ENCODE measurements around the gene MYRIP. TPM values are rescaled to one million over a fixed set of nuclear protein-coding genes. Genes with fewer than 3 reads are reported as not detected.

MYRIP gene
- polyA plus RNA-seq, 6 donors from 2014 or later, result not detected

DNA sequence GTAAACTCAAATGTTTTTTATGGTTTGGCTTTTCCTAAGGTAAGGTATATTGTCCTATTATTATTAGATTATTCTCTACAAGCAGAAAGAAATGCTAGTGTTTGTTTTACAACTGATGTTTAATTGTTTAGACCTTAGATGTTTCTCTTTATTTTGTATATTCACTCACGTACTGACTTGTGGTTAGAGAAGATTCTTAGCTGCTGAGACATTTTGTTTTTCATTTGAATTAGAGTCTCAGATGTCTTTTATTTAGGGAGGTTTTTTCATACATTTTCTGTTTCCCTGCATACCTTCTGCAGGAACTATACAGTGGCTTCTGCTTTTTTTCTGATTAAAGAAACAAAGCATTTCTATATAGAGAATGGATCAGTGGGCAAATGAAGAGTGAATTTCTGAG is 110.9 kb downstream of the MYRIP start:
- ATAC-seq (ENCODE audit: low read depth in 2 of 2) (no peak), DNase-seq (no peak)
- Mint-ChIP-seq H3K4me1 (no peaks in the 10 kb centered on the region), H3K9me3 (peaks cover 0 to 12% (median 5%) of the 10 kb centered on the region in 7 donors), H3K36me3 (no peaks in the 10 kb centered on the region), H3K27ac (no peak overlapping the region), H3K27me3 (peaks cover 0 to 5% (median 0%) of the 10 kb centered on the region in 3 donors), H3K4me3 (no peak overlapping the region)

DNA sequence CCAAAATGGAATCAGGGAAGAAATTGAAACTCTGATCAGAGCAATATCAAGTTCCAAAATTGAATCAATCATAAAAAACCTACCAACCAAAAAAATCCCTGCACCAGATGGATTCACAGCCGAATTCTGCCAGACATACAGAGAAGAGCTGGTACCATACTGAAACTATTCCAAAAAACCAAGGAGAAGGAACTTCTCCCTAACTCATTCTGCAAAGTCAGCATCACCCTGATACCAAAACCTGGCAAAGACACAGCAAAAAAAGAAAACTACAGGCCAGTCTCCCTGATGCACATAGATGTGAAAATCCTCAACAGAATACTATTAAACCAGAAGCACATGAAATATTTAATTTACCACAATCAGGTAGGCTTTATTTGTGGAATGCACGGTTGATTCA is 118.1 kb downstream of the MYRIP start:
- Mint-ChIP-seq H3K36me3 (no peaks in the 10 kb centered on the region), H3K27me3 (peaks cover 0 to 2% (median 0%) of the 10 kb centered on the region in 3 donors), H3K9me3 (peaks cover 5 to 15% (median 8%) of the 10 kb centered on the region in 7 donors), H3K4me1 (no peaks in the 10 kb centered on the region), H3K4me3 (no peak overlapping the region), H3K27ac (no peak overlapping the region)
- DNase-seq, result no peak
- ATAC-seq (ENCODE audit: low read depth in 2 of 2), result no peak

DNA sequence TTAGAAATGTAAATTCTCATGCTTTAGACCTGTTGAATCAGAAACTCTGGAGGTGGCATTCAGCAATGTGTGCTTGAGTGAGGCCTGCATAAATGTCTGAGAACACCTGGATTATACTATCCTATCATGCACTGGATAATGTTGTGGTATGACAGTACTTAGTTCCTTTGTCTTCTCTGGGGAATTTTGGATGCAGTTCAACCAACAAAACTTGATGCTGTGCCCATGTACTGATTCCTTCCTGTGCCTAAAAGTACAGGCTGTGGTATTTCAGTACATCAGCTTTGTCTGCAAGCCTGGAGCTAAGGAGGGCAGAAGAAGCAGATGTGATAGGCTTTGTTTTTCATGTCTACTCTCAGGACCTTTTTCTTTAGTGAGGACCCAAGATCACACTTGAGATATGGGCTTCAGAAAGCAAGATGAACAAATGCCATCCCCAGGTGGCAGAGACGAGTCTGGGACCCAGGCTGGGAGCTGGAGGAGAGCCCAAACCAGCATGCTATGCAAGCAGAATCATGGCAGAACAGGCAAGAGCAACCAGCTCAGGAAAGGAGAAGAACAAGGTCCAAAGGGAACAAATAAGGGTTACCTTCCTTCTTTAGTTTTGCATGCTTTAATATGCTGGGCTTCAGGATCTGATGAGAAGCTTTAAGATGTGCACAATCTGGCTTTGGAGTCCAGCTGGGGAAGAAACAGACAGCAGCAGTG is 124.7 kb downstream of the MYRIP start:
- ATAC-seq (ENCODE audit: low read depth in 2 of 2), result no peak
- Mint-ChIP-seq H3K4me3 (no peak overlapping the region), H3K4me1 (no peaks in the 10 kb centered on the region), H3K9me3 (peaks cover 0 to 4% (median 0%) of the 10 kb centered on the region in 7 donors), H3K36me3 (no peaks in the 10 kb centered on the region), H3K27ac (peak overlapping the region in 1 of 6 donors; percentile 46), H3K27me3 (peaks cover 0 to 5% (median 4%) of the 10 kb centered on the region in 3 donors)
- no peak for DNase-seq

DNA sequence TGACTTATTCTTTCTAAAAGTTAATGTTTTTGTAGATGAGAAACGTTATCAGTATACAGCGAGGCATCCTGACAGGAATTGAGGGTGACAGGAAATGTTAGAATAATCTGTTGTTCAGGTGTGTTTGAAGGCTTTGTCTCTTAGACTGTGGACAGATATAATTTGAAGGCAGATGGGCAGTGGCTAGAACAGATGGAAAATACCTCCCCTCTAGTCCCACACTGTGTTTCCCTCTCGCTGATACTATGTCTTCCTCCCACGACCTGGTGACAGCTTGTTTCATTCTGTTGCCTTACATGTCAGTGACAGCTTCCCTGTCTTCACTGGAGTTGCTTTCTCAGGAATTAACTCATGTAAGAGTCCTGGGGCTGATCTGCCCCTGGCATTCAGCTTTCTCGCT is 125.3 kb downstream of the MYRIP start:
- Mint-ChIP-seq H3K27me3 (peaks cover 0 to 5% (median 4%) of the 10 kb centered on the region in 3 donors), H3K9me3 (peaks cover 0 to 4% (median 0%) of the 10 kb centered on the region in 7 donors)

DNA sequence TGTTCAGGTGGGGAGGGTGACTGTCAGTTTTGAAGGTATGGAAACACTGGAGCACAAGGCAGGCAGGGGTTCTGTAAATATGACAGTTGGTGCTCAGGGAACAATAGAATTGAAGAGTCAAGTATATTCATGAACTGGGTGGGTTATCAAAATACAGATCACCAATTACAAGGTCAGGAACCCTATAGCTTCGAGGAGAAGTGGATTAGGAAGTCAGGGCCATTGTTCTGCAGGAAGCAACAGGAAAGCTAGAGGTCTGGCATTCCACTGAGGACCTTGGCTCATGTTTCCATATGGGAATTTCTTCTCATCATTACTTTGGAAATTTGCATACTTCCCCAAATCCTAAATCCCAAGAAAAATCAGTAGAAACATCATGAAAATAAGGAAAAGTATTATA is 125.9 kb downstream of the MYRIP start:
- Mint-ChIP-seq H3K4me1 (no peaks in the 10 kb centered on the region), H3K27ac (no peak overlapping the region), H3K36me3 (no peaks in the 10 kb centered on the region), H3K9me3 (peaks cover 0 to 4% (median 0%) of the 10 kb centered on the region in 7 donors), H3K27me3 (peaks cover 0 to 5% (median 4%) of the 10 kb centered on the region in 3 donors), H3K4me3 (no peak overlapping the region)
- DNase-seq (no peak), ATAC-seq (ENCODE audit: low read depth in 2 of 2) (no peak)

More for the DNA sequence above, 125.3 kb downstream of the MYRIP start:
- no peaks in the 10 kb centered on the region for H3K36me3 Mint-ChIP-seq
- H3K27ac Mint-ChIP-seq, result no peak overlapping the region
- DNase-seq (no peak), ATAC-seq (ENCODE audit: low read depth in 2 of 2) (no peak)
- H3K4me3 Mint-ChIP-seq, result no peak overlapping the region
- H3K4me1 Mint-ChIP-seq, result no peaks in the 10 kb centered on the region

DNA sequence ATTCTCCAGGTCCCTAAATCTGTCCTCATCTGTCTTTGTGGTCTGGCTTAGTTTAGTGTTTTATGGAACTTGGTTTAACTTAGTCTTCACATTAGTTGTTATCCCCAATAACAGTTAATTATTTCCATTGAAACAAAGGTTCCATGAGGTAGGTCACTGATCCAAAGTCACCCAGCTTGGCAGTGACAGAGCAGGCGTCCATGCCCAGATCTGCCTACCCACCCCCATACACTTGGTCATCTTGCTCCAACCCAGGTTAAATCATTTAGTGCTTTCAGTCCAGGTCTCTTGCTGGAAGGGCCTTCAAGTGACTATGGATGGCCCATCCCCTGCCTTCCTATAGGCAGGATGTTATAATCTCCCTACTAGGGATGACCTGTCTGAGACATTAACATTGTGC is 127.4 kb downstream of the MYRIP start:
- no peaks in the 10 kb centered on the region for H3K4me1 Mint-ChIP-seq
- DNase-seq (no peak), ATAC-seq (ENCODE audit: low read depth in 2 of 2) (no peak)
- H3K27ac Mint-ChIP-seq, result no peak overlapping the region
- H3K4me3 Mint-ChIP-seq, result no peak overlapping the region
- H3K36me3 Mint-ChIP-seq, result no peaks in the 10 kb centered on the region
- H3K27me3 Mint-ChIP-seq, result peaks cover 0 to 5% (median 4%) of the 10 kb centered on the region in 3 donors
- peaks cover 0 to 4% (median 0%) of the 10 kb centered on the region in 7 donors for H3K9me3 Mint-ChIP-seq

DNA sequence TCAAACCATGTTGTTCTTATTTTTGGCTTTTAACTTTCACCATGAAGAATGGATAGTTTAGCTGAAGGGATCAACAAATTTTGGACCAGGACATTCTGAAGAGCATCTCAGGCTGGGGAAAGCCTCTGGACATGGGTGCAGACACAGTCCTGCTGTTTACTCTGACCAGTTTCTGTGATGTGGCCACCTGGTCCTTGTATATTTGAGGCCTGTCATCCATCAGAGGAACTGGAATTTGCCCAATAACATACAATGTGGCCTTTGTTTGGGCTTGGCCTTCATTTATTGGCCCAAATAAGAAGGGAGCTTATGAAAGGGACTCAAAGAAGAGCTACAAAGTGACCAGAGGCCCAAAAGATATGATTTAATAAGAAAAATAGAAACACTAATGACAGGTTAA is 127.9 kb downstream of the MYRIP start:
- Mint-ChIP-seq H3K4me1 (no peaks in the 10 kb centered on the region), H3K27me3 (peaks cover 0 to 5% (median 3%) of the 10 kb centered on the region in 3 donors), H3K36me3 (no peaks in the 10 kb centered on the region), H3K9me3 (peaks cover 0 to 3% (median 0%) of the 10 kb centered on the region in 7 donors), H3K27ac (no peak overlapping the region), H3K4me3 (no peak overlapping the region)
- ATAC-seq (ENCODE audit: low read depth in 2 of 2), result no peak
- no peak for DNase-seq

DNA sequence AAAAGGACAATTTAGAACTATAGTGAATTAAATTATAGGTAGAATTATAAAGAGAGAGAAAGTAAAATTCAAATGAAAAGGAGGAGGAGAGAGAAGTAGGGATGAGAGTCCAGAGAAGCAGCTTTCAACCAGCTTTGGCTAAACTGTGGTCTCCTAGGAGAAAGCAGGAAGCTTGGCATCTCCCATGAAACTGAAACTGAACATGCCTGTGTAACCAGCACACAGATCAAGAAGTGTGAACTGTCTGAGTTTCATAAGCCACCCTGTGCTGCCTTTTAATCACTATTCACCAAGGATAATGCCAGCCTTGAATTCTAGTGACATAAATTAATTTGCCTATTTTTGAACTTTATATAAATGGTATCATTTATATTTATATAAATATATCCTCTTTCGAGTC is 128.5 kb downstream of the MYRIP start:
- DNase-seq, result no peak
- H3K27ac Mint-ChIP-seq, result no peak overlapping the region
- ATAC-seq (ENCODE audit: low read depth in 2 of 2), result no peak
- no peaks in the 10 kb centered on the region for H3K4me1 Mint-ChIP-seq
- H3K27me3 Mint-ChIP-seq, result peaks cover 0 to 5% (median 0%) of the 10 kb centered on the region in 3 donors
- no peak overlapping the region for H3K4me3 Mint-ChIP-seq
- H3K9me3 Mint-ChIP-seq, result no peaks in the 10 kb centered on the region
- H3K36me3 Mint-ChIP-seq, result no peaks in the 10 kb centered on the region

DNA sequence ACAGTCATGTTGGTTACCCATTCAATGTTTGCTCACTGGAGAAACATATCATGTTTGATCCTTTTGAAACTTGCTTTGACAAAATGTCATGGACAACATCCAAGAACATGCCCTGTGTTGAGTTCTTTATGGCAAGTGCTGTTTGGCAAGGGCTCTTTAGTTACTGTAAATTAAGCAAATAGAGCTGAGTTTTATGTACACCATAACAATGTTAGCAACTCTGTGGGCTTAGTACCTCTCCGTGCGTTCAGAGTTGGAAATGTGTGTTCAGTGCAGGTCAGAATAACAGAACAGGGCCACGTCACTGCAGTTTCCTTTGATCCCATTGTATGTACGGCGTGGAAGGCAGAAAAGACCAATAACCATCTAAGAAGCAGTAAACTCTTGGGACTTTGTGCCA is 132.5 kb downstream of the MYRIP start:
- H3K36me3 Mint-ChIP-seq, result no peaks in the 10 kb centered on the region
- H3K27ac Mint-ChIP-seq, result no peak overlapping the region
- H3K9me3 Mint-ChIP-seq, result peaks cover 0 to 4% (median under 1%) of the 10 kb centered on the region in 7 donors

DNA sequence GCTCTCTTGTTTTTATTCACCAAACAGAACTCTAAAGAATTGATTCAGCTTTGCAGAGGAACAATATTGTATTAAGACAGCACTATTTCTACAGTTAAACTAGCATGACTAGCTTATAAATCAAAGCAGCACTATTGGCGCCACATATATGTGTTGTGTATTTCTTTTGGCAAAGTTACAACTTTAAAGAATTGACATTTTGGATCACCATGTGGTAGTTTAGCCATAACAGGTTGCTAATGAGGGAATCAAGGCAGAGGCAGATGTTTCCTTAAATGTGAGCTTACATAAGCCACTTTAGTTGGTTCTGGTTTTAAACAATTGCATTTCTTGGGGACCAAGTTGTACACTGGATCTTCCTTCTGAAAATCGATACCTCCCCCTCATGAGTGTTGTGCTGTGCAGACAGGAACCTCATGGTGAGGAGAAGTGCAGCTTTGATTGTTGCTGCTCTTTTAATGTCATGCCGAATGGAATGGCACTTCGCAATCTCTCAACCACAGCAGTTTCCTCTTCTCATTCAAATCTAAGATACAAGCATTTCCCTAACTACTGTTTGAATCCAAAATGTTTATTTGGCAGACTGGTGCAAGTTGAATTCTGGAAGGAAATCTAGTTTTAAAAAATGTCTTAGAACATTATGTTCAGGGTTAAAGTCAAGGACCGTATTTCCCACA is 151.2 kb downstream of the MYRIP start:
- DNase-seq, result no peak
- H3K4me3 Mint-ChIP-seq, result no peak overlapping the region
- ATAC-seq (ENCODE audit: low read depth in 2 of 2), result no peak
- no peak overlapping the region for H3K27ac Mint-ChIP-seq
- H3K4me1 Mint-ChIP-seq, result no peaks in the 10 kb centered on the region
- peaks cover 0 to 12% (median 7%) of the 10 kb centered on the region in 7 donors for H3K9me3 Mint-ChIP-seq
- H3K27me3 Mint-ChIP-seq, result peaks cover 0 to 8% (median 8%) of the 10 kb centered on the region in 3 donors
- H3K36me3 Mint-ChIP-seq, result no peaks in the 10 kb centered on the region

More for the DNA sequence above, 132.5 kb downstream of the MYRIP start:
- ATAC-seq (ENCODE audit: low read depth in 2 of 2), result no peak
- Mint-ChIP-seq H3K4me1 (no peaks in the 10 kb centered on the region), H3K4me3 (no peak overlapping the region), H3K27me3 (peaks cover 0 to 8% (median 0%) of the 10 kb centered on the region in 3 donors)
- no peak for DNase-seq

DNA sequence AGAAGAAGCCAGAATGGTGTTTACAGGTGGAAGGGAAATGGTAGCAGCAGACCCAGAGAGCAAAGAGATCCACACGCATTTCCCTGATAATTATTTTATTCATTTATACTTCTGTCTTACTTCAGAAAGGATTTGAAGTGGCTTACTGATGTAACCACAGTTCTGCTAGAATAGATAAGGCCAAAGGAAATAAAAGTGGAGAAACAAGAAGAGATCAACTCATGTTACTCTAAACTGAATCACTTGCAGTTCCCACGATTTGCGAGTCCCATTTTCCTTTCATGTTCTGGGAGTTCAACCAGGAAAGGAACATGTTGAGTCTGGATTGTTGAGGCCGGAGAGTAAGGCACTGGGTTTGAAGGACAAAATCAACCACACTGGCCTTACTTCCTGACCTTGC is 151.8 kb downstream of the MYRIP start:
- peaks cover 0 to 8% (median 6%) of the 10 kb centered on the region in 7 donors for H3K9me3 Mint-ChIP-seq
- no peaks in the 10 kb centered on the region for H3K36me3 Mint-ChIP-seq
- H3K4me1 Mint-ChIP-seq, result no peaks in the 10 kb centered on the region
- DNase-seq (no peak), ATAC-seq (ENCODE audit: low read depth in 2 of 2) (no peak)
- H3K27ac Mint-ChIP-seq, result no peak overlapping the region
- H3K4me3 Mint-ChIP-seq, result no peak overlapping the region
- H3K27me3 Mint-ChIP-seq, result peaks cover 0 to 8% (median 6%) of the 10 kb centered on the region in 3 donors

DNA sequence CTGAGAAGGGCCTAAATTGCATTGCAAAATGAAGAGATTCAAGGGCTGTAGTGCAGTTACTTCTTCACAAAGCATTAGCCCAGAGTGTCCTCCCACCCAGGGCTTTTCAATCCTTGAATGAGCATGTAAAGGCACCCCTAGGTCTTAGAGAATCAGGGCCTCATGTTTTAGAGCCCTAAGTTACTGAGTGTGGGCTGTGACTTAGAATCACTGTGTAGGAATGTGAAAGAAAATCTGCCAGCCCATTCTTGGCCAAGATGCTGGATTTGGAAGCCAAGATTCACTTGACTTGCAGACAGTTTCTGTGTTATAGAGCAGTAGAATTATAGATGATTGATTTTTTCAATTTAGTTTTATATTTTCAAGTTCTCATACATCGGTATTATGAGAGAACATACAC is 153.2 kb downstream of the MYRIP start:
- Mint-ChIP-seq H3K27me3 (peaks cover 0 to 8% (median 0%) of the 10 kb centered on the region in 3 donors), H3K27ac (no peak overlapping the region), H3K4me3 (no peak overlapping the region), H3K36me3 (no peaks in the 10 kb centered on the region), H3K4me1 (no peaks in the 10 kb centered on the region), H3K9me3 (peaks cover 0 to 3% (median 0%) of the 10 kb centered on the region in 7 donors)
- DNase-seq, result no peak
- no peak for ATAC-seq (ENCODE audit: low read depth in 2 of 2)

DNA sequence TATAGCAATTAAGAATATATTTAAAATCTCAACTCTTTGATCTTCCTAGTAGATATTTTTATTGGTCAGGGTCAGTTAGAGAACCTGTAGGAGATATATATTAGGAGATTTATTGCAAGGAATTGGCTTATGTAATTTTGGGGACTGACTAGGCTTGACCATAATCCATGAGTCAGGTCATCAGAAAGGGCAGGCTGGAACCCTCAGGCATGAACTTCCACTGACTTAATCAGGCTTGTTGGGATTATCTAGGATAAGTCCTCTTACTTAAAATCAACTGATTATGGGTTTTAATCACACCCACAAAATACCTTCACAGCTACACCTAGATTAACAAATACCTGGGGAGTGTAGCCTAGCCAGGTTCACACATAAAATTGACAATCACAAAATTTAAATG is 156.1 kb downstream of the MYRIP start:
- Mint-ChIP-seq H3K27me3 (peaks cover 1 to 13% (median 7%) of the 10 kb centered on the region in 3 donors), H3K9me3 (peaks cover 0 to 4% (median 0%) of the 10 kb centered on the region in 7 donors), H3K27ac (no peak overlapping the region), H3K4me1 (no peaks in the 10 kb centered on the region), H3K36me3 (no peaks in the 10 kb centered on the region), H3K4me3 (no peak overlapping the region)
- DNase-seq (no peak), ATAC-seq (ENCODE audit: low read depth in 2 of 2) (no peak)

DNA sequence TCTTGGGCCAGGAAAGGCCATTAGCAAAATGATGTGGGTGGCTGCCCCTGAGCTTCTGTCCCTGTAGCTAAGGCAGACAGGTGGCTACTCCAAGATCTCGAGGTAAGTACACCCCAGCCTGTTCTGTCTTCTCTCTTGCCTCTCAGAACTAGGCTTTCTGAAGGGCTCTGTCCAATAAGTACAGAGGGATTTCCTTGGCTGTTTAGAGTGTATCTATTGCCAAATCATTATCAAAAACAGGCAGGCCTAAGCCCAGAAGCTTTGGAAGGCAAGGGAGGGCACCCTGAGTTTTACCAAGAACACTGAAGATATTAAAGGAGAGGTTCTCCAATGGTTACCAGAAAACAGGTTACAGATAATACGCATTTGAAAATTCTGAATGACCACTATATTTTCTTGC is 156.6 kb downstream of the MYRIP start:
- no peak for ATAC-seq (ENCODE audit: low read depth in 2 of 2)
- H3K4me1 Mint-ChIP-seq, result no peaks in the 10 kb centered on the region
- DNase-seq, result no peak
- peaks cover 0 to 4% (median 0%) of the 10 kb centered on the region in 7 donors for H3K9me3 Mint-ChIP-seq
- H3K4me3 Mint-ChIP-seq, result no peak overlapping the region
- H3K27ac Mint-ChIP-seq, result no peak overlapping the region
- no peaks in the 10 kb centered on the region for H3K36me3 Mint-ChIP-seq
- peaks cover 6 to 8% (median 7%) of the 10 kb centered on the region in 3 donors for H3K27me3 Mint-ChIP-seq

Data from naive B cell (primary cell).